AG09309 (cell line): Measurements from ENCODE around the gene SYT17.

Source experiments
- DNase-seq: peaks from one replicate; pipeline ENCODE4 v3.0.0-alpha.2; 2010; ENCODE audit warnings: low read depth
- H3K4me3 ChIP-seq: 2 replicates; pipeline ENCODE4 v1.5.1; 2011; ENCODE audit warnings: mild to moderate bottlenecking, low read depth, low read length, moderate library complexity; ENCODE audit not compliant: control insufficient read depth
- CTCF ChIP-seq: IDR thresholded peaks from 2 replicates; pipeline ENCODE4 v1.5.1; 2011; ENCODE audit warnings: mild to moderate bottlenecking, low read depth, low read length, inconsistent platforms; ENCODE audit not compliant: insufficient read depth, control insufficient read depth; ENCODE audit errors: missing control alignments

Gene SYT17

GRCh38 chr16:19147126-19147525, 20.9 kb upstream of the SYT17 start:
- DNase-seq: no peak
- no peak for TF ChIP-seq CTCF
- H3K4me3 ChIP-seq: no peak overlapping the region

GRCh38 chr16:19147627-19148026, 20.4 kb upstream of the SYT17 start:
- no peak overlapping the region for H3K4me3 ChIP-seq
- TF ChIP-seq CTCF: no peak
- DNase-seq: no peak

GRCh38 chr16:19148189-19148588, 19.9 kb upstream of the SYT17 start:
- no peak overlapping the region for H3K4me3 ChIP-seq
- TF ChIP-seq CTCF: no peak
- no peak for DNase-seq

- TF ChIP-seq CTCF: no peak
- no peak overlapping the region for H3K4me3 ChIP-seq
- DNase-seq: no peak
Measured at GRCh38 chr16:19151310-19151709, 16.7 kb upstream of the SYT17 start.

GRCh38 chr16:19152042-19152441, 16.0 kb upstream of the SYT17 start:
- DNase-seq: no peak
- no peak overlapping the region for H3K4me3 ChIP-seq
- TF ChIP-seq CTCF: no peak

GRCh38 chr16:19153876-19154275, 14.2 kb upstream of the SYT17 start:
- H3K4me3 ChIP-seq: no peak overlapping the region
- TF ChIP-seq CTCF: no peak
- DNase-seq: no peak

- no peak for DNase-seq
- H3K4me3 ChIP-seq: no peak overlapping the region
- TF ChIP-seq CTCF: no peak
Measured at GRCh38 chr16:19162085-19162484, 6.0 kb upstream of the SYT17 start.
